KOPT-K1 (cell line): ENCODE measurements around the gene ANO2.

ENCODE experiments used
- H3K27ac ChIP-seq: fragments of 200-600 bp; sonication (generic); 2 replicates; pipeline ENCODE4 v1.5.1; 2016; ENCODE audit warnings: antibody characterized with exemption, mild to moderate bottlenecking, low read depth, low read length; ENCODE audit not compliant: poor library complexity, severe bottlenecking
- H3K36me3 ChIP-seq: fragments of 200-600 bp; sonication (generic); 2 replicates; pipeline ENCODE4 v1.5.1; 2017; ENCODE audit warnings: antibody characterized with exemption, mild to moderate bottlenecking, low read length, moderate library complexity; ENCODE audit not compliant: insufficient read depth
- H3K9me3 ChIP-seq: fragments of 200-600 bp; sonication (generic); 2 replicates; pipeline ENCODE4 v1.5.1; 2017; ENCODE audit warnings: antibody characterized with exemption, low read length, mild to moderate bottlenecking; ENCODE audit not compliant: insufficient read depth, poor library complexity, severe bottlenecking

ANO2 gene

GRCh38 chr12:5593998-5594397 lies 351.1 kb downstream of the ANO2 start:
- no peak overlapping the region for H3K27ac ChIP-seq
- H3K36me3 ChIP-seq: no peaks in the 10 kb centered on the region
- H3K9me3 ChIP-seq: no peaks in the 10 kb centered on the region

GRCh38 chr12:5593086-5593485 lies 352.0 kb downstream of the ANO2 start:
- no peak overlapping the region for H3K27ac ChIP-seq
- no peaks in the 10 kb centered on the region for H3K36me3 ChIP-seq

GRCh38 chr12:5592310-5592709 lies 352.7 kb downstream of the ANO2 start:
- Histone ChIP-seq H3K27ac (no peak overlapping the region), H3K9me3 (no peaks in the 10 kb centered on the region)

More at GRCh38 chr12:5593086-5593485, 352.0 kb downstream of the ANO2 start:
- H3K9me3 ChIP-seq: no peaks in the 10 kb centered on the region

GRCh38 chr12:5590316-5590715 lies 354.7 kb downstream of the ANO2 start:
- H3K27ac ChIP-seq: no peak overlapping the region
- no peaks in the 10 kb centered on the region for H3K36me3 ChIP-seq
- H3K9me3 ChIP-seq: no peaks in the 10 kb centered on the region

More at GRCh38 chr12:5592310-5592709, 352.7 kb downstream of the ANO2 start:
- H3K36me3 ChIP-seq: no peaks in the 10 kb centered on the region

GRCh38 chr12:5589054-5589453 lies 356.0 kb downstream of the ANO2 start:
- H3K36me3 ChIP-seq: no peaks in the 10 kb centered on the region
- no peaks in the 10 kb centered on the region for H3K9me3 ChIP-seq
- no peak overlapping the region for H3K27ac ChIP-seq

- no peaks in the 10 kb centered on the region for H3K36me3 ChIP-seq
- no peak overlapping the region for H3K27ac ChIP-seq
- H3K9me3 ChIP-seq: no peaks in the 10 kb centered on the region
Observed at GRCh38 chr12:5588591-5588990, 356.5 kb downstream of the ANO2 start.

- Histone ChIP-seq H3K9me3 (no peaks in the 10 kb centered on the region), H3K27ac (no peak overlapping the region), H3K36me3 (no peaks in the 10 kb centered on the region)
Observed at GRCh38 chr12:5588176-5588575, 356.9 kb downstream of the ANO2 start.

GRCh38 chr12:5587711-5588121 lies 357.3 kb downstream of the ANO2 start:
- H3K27ac ChIP-seq: no peak overlapping the region
- no peaks in the 10 kb centered on the region for H3K9me3 ChIP-seq
- H3K36me3 ChIP-seq: no peaks in the 10 kb centered on the region

GRCh38 chr12:5586201-5586600 lies 358.9 kb downstream of the ANO2 start:
- Histone ChIP-seq H3K27ac (no peak overlapping the region), H3K9me3 (no peaks in the 10 kb centered on the region)

GRCh38 chr12:5585178-5585577 lies 359.9 kb downstream of the ANO2 start:
- H3K27ac ChIP-seq: no peak overlapping the region
- no peaks in the 10 kb centered on the region for H3K9me3 ChIP-seq
- no peaks in the 10 kb centered on the region for H3K36me3 ChIP-seq

More at GRCh38 chr12:5586201-5586600, 358.9 kb downstream of the ANO2 start:
- H3K36me3 ChIP-seq: no peaks in the 10 kb centered on the region

GRCh38 chr12:5584412-5585175 lies 360.5 kb downstream of the ANO2 start:
- Histone ChIP-seq H3K27ac (no peak overlapping the region), H3K9me3 (no peaks in the 10 kb centered on the region), H3K36me3 (no peaks in the 10 kb centered on the region)

GRCh38 chr12:5582541-5582940 lies 362.5 kb downstream of the ANO2 start:
- H3K9me3 ChIP-seq: no peaks in the 10 kb centered on the region
- H3K36me3 ChIP-seq: no peaks in the 10 kb centered on the region
- no peak overlapping the region for H3K27ac ChIP-seq

- H3K27ac ChIP-seq: no peak overlapping the region
- no peaks in the 10 kb centered on the region for H3K36me3 ChIP-seq
- no peaks in the 10 kb centered on the region for H3K9me3 ChIP-seq
Observed at GRCh38 chr12:5582018-5582417, 363.0 kb downstream of the ANO2 start.

GRCh38 chr12:5581616-5582015 lies 363.4 kb downstream of the ANO2 start:
- no peak overlapping the region for H3K27ac ChIP-seq
- no peaks in the 10 kb centered on the region for H3K9me3 ChIP-seq
- H3K36me3 ChIP-seq: no peaks in the 10 kb centered on the region

- no peaks in the 10 kb centered on the region for H3K36me3 ChIP-seq
- no peaks in the 10 kb centered on the region for H3K9me3 ChIP-seq
- no peak overlapping the region for H3K27ac ChIP-seq
Observed at GRCh38 chr12:5581019-5581418, 364.0 kb downstream of the ANO2 start.

GRCh38 chr12:5578775-5579174 lies 366.3 kb downstream of the ANO2 start:
- Histone ChIP-seq H3K27ac (no peak overlapping the region), H3K36me3 (no peaks in the 10 kb centered on the region), H3K9me3 (no peaks in the 10 kb centered on the region)
